Ectodermal cell (in vitro differentiated cells): Measurements from ENCODE around the gene RAB11FIP4.

Source experiments
- H3K27ac ChIP-seq: 2 replicates; pipeline ENCODE4 v1.7.0; 2013; ENCODE audit warnings: mild to moderate bottlenecking, low read depth, low read length; ENCODE audit not compliant: insufficient read depth, poor library complexity, severe bottlenecking
- H3K27me3 ChIP-seq: 2 replicates; pipeline ENCODE4 v1.7.0; 2013; ENCODE audit warnings: mild to moderate bottlenecking, low read length; ENCODE audit not compliant: insufficient read depth, control insufficient read depth, poor library complexity, severe bottlenecking
- H3K36me3 ChIP-seq: one replicate; pipeline ENCODE4 v1.7.0; 2013; ENCODE audit warnings: low read length; ENCODE audit not compliant: control insufficient read depth, insufficient read depth
- H3K4me1 ChIP-seq: one replicate; pipeline ENCODE4 v1.7.0; 2013; ENCODE audit warnings: low read length; ENCODE audit not compliant: control insufficient read depth, insufficient read depth
- H3K4me3 ChIP-seq: 2 replicates; pipeline ENCODE4 v1.7.0; 2013; ENCODE audit warnings: low read depth, low read length, control low read depth; ENCODE audit not compliant: insufficient read depth
- H3K9me3 ChIP-seq: 2 replicates; pipeline ENCODE4 v1.7.0; 2013; ENCODE audit warnings: mild to moderate bottlenecking, low read length, moderate library complexity; ENCODE audit not compliant: control insufficient read depth
- WGBS, 2 experiments: methylation state at CpG; one replicate each; pipeline ENCODE4 v1.1.7; 2013; ENCODE audit warnings: missing lambda C conversion rate in 2 of 2; 5-methylcytosine and 5-hydroxymethylcytosine counted together

Gene RAB11FIP4

GRCh38 chr17:31532526-31532925 is 141.1 kb downstream of the RAB11FIP4 start:
- Histone ChIP-seq H3K36me3 (no peaks in the 10 kb centered on the region), H3K27me3 (no peaks in the 10 kb centered on the region), H3K9me3 (no peaks in the 10 kb centered on the region), H3K27ac (no peak overlapping the region), H3K4me3 (no peak overlapping the region), H3K4me1 (peaks cover 7% of the 10 kb centered on the region)
- WGBS, 2 experiments, result 92 to 94% methylated on average over 10 of the region's 10 CpGs

DNA sequence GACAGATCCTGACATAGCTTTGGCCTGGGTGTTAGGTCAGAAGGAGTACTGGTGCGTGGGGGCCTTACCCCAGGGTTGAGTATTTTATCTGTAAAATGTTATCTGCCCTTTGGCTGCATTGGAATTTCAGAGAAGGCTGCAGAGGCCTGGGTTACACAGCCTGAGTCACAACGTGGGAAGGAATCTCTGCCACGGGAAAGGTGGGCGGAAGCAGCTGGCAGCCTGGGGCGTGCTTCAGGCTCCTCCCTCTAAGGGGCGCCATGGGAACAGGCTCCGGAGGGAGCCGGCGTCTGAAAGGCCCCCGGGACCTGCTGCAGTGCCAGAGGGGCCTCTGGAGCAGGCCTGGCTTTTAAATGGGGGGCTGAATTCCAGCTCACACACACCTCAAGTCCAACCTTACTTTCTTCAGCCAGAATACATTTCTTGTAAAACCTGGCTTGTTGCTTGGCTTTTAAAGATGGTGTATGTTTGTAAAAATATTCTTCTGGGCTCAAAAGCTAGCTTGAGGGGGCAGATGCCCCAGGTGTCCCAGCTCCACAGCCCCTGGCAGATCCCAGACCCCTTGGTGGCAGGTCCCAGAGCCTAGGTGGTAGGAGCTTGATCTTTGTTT is 142.2 kb downstream of the RAB11FIP4 start:
- Histone ChIP-seq H3K4me1 (peaks cover 10% of the 10 kb centered on the region), H3K9me3 (no peaks in the 10 kb centered on the region), H3K4me3 (no peak overlapping the region), H3K27me3 (no peaks in the 10 kb centered on the region), H3K27ac (no peak overlapping the region), H3K36me3 (no peaks in the 10 kb centered on the region)
- WGBS, 2 experiments, result 25 to 30% methylated on average over 10 of the region's 10 CpGs

GRCh38 chr17:31534223-31534888 is 142.9 kb downstream of the RAB11FIP4 start:
- no peaks in the 10 kb centered on the region for H3K27me3 ChIP-seq
- no peaks in the 10 kb centered on the region for H3K36me3 ChIP-seq
- 89 to 92% methylated on average over 10 of the region's 10 CpGs for WGBS, 2 experiments
- H3K27ac ChIP-seq, result no peak overlapping the region
- no peaks in the 10 kb centered on the region for H3K9me3 ChIP-seq
- H3K4me3 ChIP-seq, result no peak overlapping the region
- peaks cover 10% of the 10 kb centered on the region for H3K4me1 ChIP-seq

DNA sequence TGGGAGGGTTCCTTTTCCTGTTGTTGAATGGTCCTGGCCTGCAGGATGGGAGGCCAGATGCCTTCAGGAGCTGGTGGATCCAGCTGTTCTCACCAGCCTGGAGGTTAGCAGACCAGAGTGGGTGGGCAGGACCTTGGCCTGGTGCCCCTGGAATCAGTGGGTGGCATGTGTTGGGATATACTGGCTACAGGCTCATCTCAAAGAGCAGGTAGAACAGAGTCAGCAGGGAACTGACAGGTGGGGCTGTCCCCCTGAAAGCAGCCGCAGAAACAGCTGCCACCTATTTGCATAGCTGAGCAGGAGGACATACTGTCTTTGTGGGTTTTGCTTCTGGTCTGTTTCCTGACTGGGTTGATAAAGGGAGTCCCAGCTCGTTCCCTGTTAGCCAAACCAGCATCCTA is 144.1 kb downstream of the RAB11FIP4 start:
- 68 to 71% methylated on average over 2 of the region's 2 CpGs for whole genome bisulfite sequencing, 2 experiments
- Histone ChIP-seq H3K9me3 (no peaks in the 10 kb centered on the region), H3K27me3 (no peaks in the 10 kb centered on the region), H3K27ac (no peak overlapping the region), H3K4me3 (no peak overlapping the region), H3K4me1 (peaks cover 10% of the 10 kb centered on the region), H3K36me3 (no peaks in the 10 kb centered on the region)

DNA sequence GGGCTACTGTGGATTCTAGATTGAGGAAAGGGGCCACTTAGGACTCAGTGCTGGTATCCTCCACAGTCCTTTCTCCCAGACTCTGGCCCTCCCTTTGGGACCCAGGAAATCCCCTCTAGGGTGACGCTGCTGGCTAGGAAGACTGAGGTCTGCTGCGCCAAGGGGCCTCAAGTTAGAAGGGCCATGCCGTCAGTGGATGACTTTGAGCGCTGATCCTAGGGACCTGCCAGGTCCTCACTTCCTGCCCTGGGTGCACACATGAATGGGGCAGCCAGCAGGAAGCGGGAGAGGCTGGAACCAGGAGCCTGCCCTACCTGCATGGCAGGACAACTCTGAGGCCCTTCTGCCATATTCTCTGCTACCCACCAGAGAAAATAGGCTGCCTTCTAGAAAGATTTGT is 145.0 kb downstream of the RAB11FIP4 start:
- Histone ChIP-seq H3K4me1 (peaks cover 10% of the 10 kb centered on the region), H3K27me3 (no peaks in the 10 kb centered on the region), H3K36me3 (no peaks in the 10 kb centered on the region), H3K9me3 (no peaks in the 10 kb centered on the region), H3K27ac (no peak overlapping the region), H3K4me3 (no peak overlapping the region)
- WGBS, 2 experiments, result 91 to 93% methylated on average over 5 of the region's 5 CpGs

DNA sequence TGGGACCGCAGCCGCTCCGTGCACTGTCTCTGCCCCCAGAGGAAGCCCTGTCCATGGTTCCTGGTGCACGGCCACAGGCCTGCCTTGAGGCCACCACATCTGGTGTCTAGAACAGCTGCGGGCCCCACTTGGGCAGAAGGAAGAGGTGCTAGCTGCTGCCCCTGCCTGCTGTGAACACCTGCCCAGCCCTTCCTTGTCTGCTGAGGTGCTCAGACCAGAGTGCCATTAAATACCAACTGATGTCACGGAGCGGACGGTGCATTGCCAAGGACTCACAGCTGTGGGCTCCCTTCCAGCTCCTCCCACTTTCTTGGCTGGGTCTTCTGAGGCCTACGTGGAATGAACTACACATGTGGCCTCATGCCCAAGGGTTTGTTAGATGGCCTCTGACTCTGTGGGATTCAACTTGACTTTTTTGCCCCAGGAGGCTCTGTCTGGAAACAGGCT is 146.1 kb downstream of the RAB11FIP4 start:
- Histone ChIP-seq H3K36me3 (no peaks in the 10 kb centered on the region), H3K4me1 (peaks cover 10% of the 10 kb centered on the region), H3K27ac (no peak overlapping the region), H3K27me3 (no peaks in the 10 kb centered on the region), H3K9me3 (no peaks in the 10 kb centered on the region), H3K4me3 (no peak overlapping the region)
- WGBS, 2 experiments, result 85 to 87% methylated on average over 9 of the region's 9 CpGs

- peaks cover 9% of the 10 kb centered on the region for H3K4me1 ChIP-seq
- no peaks in the 10 kb centered on the region for H3K9me3 ChIP-seq
- no peaks in the 10 kb centered on the region for H3K27me3 ChIP-seq
- no peaks in the 10 kb centered on the region for H3K36me3 ChIP-seq
- H3K4me3 ChIP-seq, result no peak overlapping the region
- WGBS, 2 experiments, result 90% methylated on average over 7 of the region's 7 CpGs
- no peak overlapping the region for H3K27ac ChIP-seq
Measured at GRCh38 chr17:31538080-31538762, 146.7 kb downstream of the RAB11FIP4 start.

- Histone ChIP-seq H3K27me3 (no peaks in the 10 kb centered on the region), H3K9me3 (no peaks in the 10 kb centered on the region), H3K27ac (no peak overlapping the region), H3K36me3 (no peaks in the 10 kb centered on the region), H3K4me3 (no peak overlapping the region), H3K4me1 (peaks cover 6% of the 10 kb centered on the region)
- WGBS, 2 experiments, result 92 to 93% methylated on average over 9 of the region's 9 CpGs
Measured at GRCh38 chr17:31540602-31541307, 149.3 kb downstream of the RAB11FIP4 start.

DNA sequence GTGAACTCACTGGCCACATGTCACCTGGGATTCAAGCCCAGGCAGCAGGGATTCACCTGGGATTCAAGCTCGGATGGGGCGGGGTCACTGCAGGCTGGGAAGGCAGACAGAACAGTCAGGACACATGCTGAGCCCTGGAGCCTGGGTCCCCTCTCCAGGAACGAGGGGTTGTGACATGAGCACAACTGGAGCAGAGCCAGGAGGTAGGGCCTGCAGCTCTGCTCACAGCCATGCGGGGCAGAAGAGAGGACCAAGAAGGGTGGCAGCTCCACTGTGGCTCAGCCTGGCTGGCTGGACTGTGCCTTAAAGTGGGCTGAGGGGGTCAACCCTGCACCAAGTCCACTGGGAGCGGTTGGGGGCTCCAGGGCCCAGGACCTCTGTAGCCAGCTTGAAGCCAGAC is 150.1 kb downstream of the RAB11FIP4 start:
- 84 to 85% methylated on average over 5 of the region's 5 CpGs for WGBS, 2 experiments
- no peak overlapping the region for H3K4me3 ChIP-seq
- H3K9me3 ChIP-seq, result no peaks in the 10 kb centered on the region
- H3K4me1 ChIP-seq, result peaks cover 6% of the 10 kb centered on the region
- H3K27me3 ChIP-seq, result no peaks in the 10 kb centered on the region
- no peaks in the 10 kb centered on the region for H3K36me3 ChIP-seq
- H3K27ac ChIP-seq, result no peak overlapping the region

GRCh38 chr17:31544186-31544585 is 152.7 kb downstream of the RAB11FIP4 start:
- H3K9me3 ChIP-seq, result no peaks in the 10 kb centered on the region
- no peaks in the 10 kb centered on the region for H3K27me3 ChIP-seq
- H3K36me3 ChIP-seq, result no peaks in the 10 kb centered on the region
- 85 to 88% methylated on average over 3 of the region's 3 CpGs for WGBS, 2 experiments
- H3K4me1 ChIP-seq, result no peaks in the 10 kb centered on the region
- no peak overlapping the region for H3K27ac ChIP-seq
- no peak overlapping the region for H3K4me3 ChIP-seq
